ENCODE data around the gene FBXL14. TPM values are rescaled to one million over a fixed set of nuclear protein-coding genes. Genes with fewer than 3 reads are reported as not detected.
"Not testable (repeated sequence)": the region's sequence is repeated elsewhere in the genome, so short reads cannot be mapped to it uniquely, and the experiment has no call there.

FBXL14 gene
- total and polyA plus RNA-seq, 8 donors = 3.2 to 14.2 (median 8.7) TPM

- no peaks in the 10 kb centered on the region for H3K9me3 ChIP-seq
- intact Hi-C loops (cut with DNase I) = no loop called here
- WGBS, 2 donors = 81 to 85% methylated on average over 7 of the region's 7 CpGs
- H3K27me3 ChIP-seq = no peaks in the 10 kb centered on the region
- no peak overlapping the region for H3K4me3 ChIP-seq
- ATAC-seq = no peak
- no peak for DNase-seq
- peaks cover 13 to 18% (median 17%) of the 10 kb centered on the region in 3 donors for H3K4me1 ChIP-seq
- TF ChIP-seq CTCF (IDR thresholded peaks at IDR 0.05) = no peak
- no peak overlapping the region for H3K27ac ChIP-seq
- FAIRE-seq = no peak
- no peaks in the 10 kb centered on the region for H3K36me3 ChIP-seq
Observed at GRCh38 chr12:1603269-1603993, 9.1 kb upstream of the FBXL14 start.

- DNase-seq; FAIRE-seq; H3K36me3 ChIP-seq; H3K4me3 ChIP-seq; H3K27me3 ChIP-seq; intact Hi-C loops (cut with DNase I); H3K9me3 ChIP-seq; ATAC-seq; H3K27ac ChIP-seq: not testable (repeated sequence)
- peaks cover 12 to 17% (median 13%) of the 10 kb centered on the region in 3 donors for H3K4me1 ChIP-seq
- WGBS, 2 donors = 87 to 88% methylated on average over 9 of the region's 9 CpGs
Observed at GRCh38 chr12:1602706-1603105, 8.3 kb upstream of the FBXL14 start.

GRCh38 chr12:1598757-1599156, 4.4 kb upstream of the FBXL14 start:
- 81 to 90% methylated on average over 3 of the region's 3 CpGs for WGBS, 2 donors
- FAIRE-seq (no peak), ATAC-seq (no peak), DNase-seq (no peak)
- Histone ChIP-seq H3K9me3 (no peaks in the 10 kb centered on the region), H3K27ac (no peak overlapping the region), H3K4me3 (no peak overlapping the region), H3K4me1 (no peaks in the 10 kb centered on the region), H3K36me3 (no peaks in the 10 kb centered on the region), H3K27me3 (no peaks in the 10 kb centered on the region)
- no peak for TF ChIP-seq CTCF (IDR thresholded peaks at IDR 0.05)
- intact Hi-C loops (cut with DNase I) = no loop called here

GRCh38 chr12:1595690-1596347, 1.4 kb upstream of the FBXL14 start:
- ATAC-seq (no peak), FAIRE-seq (no peak), DNase-seq (no peak)
- Histone ChIP-seq H3K27me3 (no peaks in the 10 kb centered on the region), H3K9me3 (no peaks in the 10 kb centered on the region), H3K4me3 (no peak overlapping the region), H3K27ac (peak overlapping the region in 2 of 4 donors; percentile 96 to 97), H3K4me1 (peaks cover 4 to 19% (median 14%) of the 10 kb centered on the region in 3 donors), H3K36me3 (no peaks in the 10 kb centered on the region)
- no peak for TF ChIP-seq CTCF (IDR thresholded peaks at IDR 0.05)
- WGBS, 2 donors = 71 to 76% methylated on average over 9 of the region's 9 CpGs
- intact Hi-C loops (cut with DNase I) = no loop called here

- intact Hi-C loops (cut with DNase I) = no loop called here
- 11 to 12% methylated on average over 19 of the region's 19 CpGs for WGBS, 2 donors
- no peaks in the 10 kb centered on the region for H3K36me3 ChIP-seq
- peak in 2 of 4 donors; percentile 15 to 20 for ATAC-seq
- no peak for FAIRE-seq
- peak overlapping the region; percentile 53 to 81 (median 62) for H3K4me3 ChIP-seq
- no peak for TF ChIP-seq CTCF (IDR thresholded peaks at IDR 0.05)
- no peaks in the 10 kb centered on the region for H3K27me3 ChIP-seq
- no peaks in the 10 kb centered on the region for H3K9me3 ChIP-seq
- H3K4me1 ChIP-seq = peaks cover 10 to 26% (median 21%) of the 10 kb centered on the region in 3 donors
- peak in 1 of 6 donors; percentile 28 for DNase-seq
- H3K27ac ChIP-seq = peak overlapping the region; percentile 82 to 97 (median 89)
Observed at GRCh38 chr12:1595026-1595561, 713 bp upstream of the FBXL14 start.
